Muscle layer of colon (tissue), 2 donors: ENCODE data around the gene FYCO1.

Experiments used
- H3K27ac ChIP-seq: one replicate; pipeline ENCODE4 v1.7.0; 2013; ENCODE audit warnings: low read depth, mild to moderate bottlenecking, low read length, moderate library complexity
- H3K27me3 ChIP-seq, 2 donors: one replicate each; pipeline ENCODE4 v1.7.0; 2013; ENCODE audit warnings: low read length in 2 of 2, mild to moderate bottlenecking in 2 of 2; ENCODE audit not compliant: insufficient read depth in 2 of 2, control insufficient read depth in 1 of 2
- H3K36me3 ChIP-seq: one replicate; pipeline ENCODE4 v1.7.0; 2013; ENCODE audit warnings: mild to moderate bottlenecking, low read length; ENCODE audit not compliant: insufficient read depth
- H3K4me1 ChIP-seq: one replicate; pipeline ENCODE4 v1.7.0; 2013; ENCODE audit warnings: mild to moderate bottlenecking, low read length; ENCODE audit not compliant: insufficient read depth
- H3K4me3 ChIP-seq, 2 donors: one replicate each; pipeline ENCODE4 v1.7.0; 2013; ENCODE audit warnings: low read length in 2 of 2, low read depth in 1 of 2, mild to moderate bottlenecking in 1 of 2, moderate library complexity in 1 of 2
- H3K9ac ChIP-seq: one replicate; pipeline ENCODE4 v1.7.0; 2013; ENCODE audit warnings: low read length
- H3K9me3 ChIP-seq: one replicate; pipeline ENCODE4 v1.7.0; 2013; ENCODE audit warnings: mild to moderate bottlenecking, low read length
- donor health status: abdominal sarcoma.
- donor health status: Adenocarcinoma of cecum.

FYCO1 gene

DNA sequence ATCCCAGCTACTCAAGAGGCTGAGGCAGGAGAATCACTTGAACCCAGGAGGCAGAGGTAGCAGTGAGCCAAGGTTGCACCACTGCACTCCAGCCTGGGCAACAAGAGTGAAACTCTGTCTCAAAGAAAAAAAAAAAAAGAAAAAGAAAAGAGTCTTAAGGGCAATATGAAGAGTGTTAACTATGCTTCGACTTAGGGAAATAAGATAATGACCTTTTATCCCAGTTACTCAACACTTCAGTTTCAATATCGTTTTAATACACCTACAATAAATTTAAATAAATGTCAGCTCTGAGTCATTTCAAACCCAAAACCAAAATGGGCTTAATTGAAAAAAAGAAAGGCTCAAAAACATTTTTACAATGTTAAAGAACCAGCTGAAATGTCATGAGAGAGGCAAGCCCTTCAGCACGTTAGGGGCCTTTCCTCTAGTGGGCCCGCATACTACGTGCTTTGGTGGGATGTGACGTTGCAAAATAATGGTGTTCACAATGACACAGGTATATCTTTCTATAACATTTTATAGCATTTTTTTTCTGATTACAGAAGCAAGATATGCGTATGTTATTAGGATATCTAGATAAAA lies 15.3 kb downstream of the FYCO1 start:
- no peaks in the 10 kb centered on the region for H3K27me3 ChIP-seq
- peaks cover 81% of the 10 kb centered on the region for H3K36me3 ChIP-seq
- H3K9ac ChIP-seq: no peak overlapping the region
- H3K9me3 ChIP-seq: no peaks in the 10 kb centered on the region
- no peak overlapping the region for H3K4me3 ChIP-seq
- H3K27ac ChIP-seq: no peak overlapping the region
- peaks cover 49% of the 10 kb centered on the region for H3K4me1 ChIP-seq

DNA sequence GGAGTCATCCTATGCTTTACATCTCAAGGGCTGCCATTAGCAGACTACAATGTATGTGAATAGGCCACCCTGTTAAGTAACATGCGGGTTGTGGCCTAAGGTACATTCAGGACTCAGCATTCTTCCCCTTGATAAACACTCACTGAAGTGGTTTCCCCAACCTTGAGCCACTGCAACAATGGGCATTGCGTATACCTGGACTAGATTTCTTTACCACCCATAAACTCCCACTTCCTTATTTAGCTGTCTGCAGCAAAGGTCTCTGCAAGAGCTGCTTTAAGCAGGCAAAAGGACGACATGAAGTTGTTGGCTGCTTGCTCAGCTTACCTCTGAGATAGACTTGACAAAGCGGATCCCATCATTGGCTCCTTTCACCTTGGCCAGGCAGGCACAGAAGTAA lies 16.2 kb downstream of the FYCO1 start:
- no peaks in the 10 kb centered on the region for H3K9me3 ChIP-seq
- H3K4me3 ChIP-seq: no peak overlapping the region
- no peak overlapping the region for H3K27ac ChIP-seq
- no peak overlapping the region for H3K9ac ChIP-seq
- no peaks in the 10 kb centered on the region for H3K27me3 ChIP-seq
- H3K36me3 ChIP-seq: peaks cover 90% of the 10 kb centered on the region
- H3K4me1 ChIP-seq: peaks cover 40% of the 10 kb centered on the region

DNA sequence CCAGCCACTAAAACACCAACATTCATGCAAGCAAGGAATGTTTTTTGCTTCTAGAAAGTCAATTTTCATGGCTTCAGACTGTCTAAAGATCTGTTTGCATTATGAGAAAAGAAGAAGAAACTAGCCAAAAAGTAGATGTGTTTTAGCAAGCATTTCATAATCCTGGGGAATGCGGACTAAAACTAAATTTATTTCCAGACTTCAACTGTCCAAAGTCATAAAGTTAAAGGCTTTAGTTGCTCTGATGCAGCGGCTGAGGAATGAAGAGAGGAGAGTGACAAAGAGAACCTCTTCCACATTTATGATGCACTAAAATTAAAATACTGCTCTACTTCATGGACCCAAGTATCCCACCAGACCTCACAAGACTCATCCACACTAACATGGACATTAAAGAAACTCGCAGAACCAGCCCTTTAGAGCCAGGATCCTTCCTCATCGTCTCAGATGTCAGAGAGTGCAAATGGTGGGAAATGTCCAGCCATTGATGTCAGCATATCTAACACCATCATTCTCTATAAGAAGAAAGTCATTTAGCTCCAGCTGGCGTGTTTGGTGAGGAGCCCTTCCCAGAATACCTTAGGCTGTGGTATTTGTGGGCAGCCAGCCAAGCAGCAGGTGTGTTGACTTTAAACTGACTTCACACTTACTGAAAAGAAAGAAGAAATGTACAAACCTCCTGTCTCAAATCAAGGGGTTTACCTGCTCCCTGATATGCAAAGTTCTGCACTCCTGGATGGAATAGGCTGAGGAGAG lies 17.4 kb downstream of the FYCO1 start:
- H3K9me3 ChIP-seq: no peaks in the 10 kb centered on the region
- no peak overlapping the region for H3K4me3 ChIP-seq
- H3K4me1 ChIP-seq: peaks cover 28% of the 10 kb centered on the region
- no peak overlapping the region for H3K9ac ChIP-seq
- H3K27ac ChIP-seq: no peak overlapping the region
- H3K27me3 ChIP-seq: no peaks in the 10 kb centered on the region
- peaks cover 79% of the 10 kb centered on the region for H3K36me3 ChIP-seq

- peaks cover 66% of the 10 kb centered on the region for H3K36me3 ChIP-seq
- no peak overlapping the region for H3K9ac ChIP-seq
- peaks cover 33% of the 10 kb centered on the region for H3K4me1 ChIP-seq
- H3K4me3 ChIP-seq: no peak overlapping the region
- H3K27me3 ChIP-seq: no peaks in the 10 kb centered on the region
- no peak overlapping the region for H3K27ac ChIP-seq
- no peaks in the 10 kb centered on the region for H3K9me3 ChIP-seq
Measured at GRCh38 chr3:45976191-45977091, 19.2 kb downstream of the FYCO1 start.

- Histone ChIP-seq H3K9ac (no peak overlapping the region), H3K4me3 (no peak overlapping the region), H3K36me3 (peaks cover 58% of the 10 kb centered on the region), H3K4me1 (peaks cover 27% of the 10 kb centered on the region), H3K27ac (no peak overlapping the region), H3K9me3 (no peaks in the 10 kb centered on the region), H3K27me3 (no peaks in the 10 kb centered on the region)
Measured at GRCh38 chr3:45975686-45976085, 19.9 kb downstream of the FYCO1 start.

DNA sequence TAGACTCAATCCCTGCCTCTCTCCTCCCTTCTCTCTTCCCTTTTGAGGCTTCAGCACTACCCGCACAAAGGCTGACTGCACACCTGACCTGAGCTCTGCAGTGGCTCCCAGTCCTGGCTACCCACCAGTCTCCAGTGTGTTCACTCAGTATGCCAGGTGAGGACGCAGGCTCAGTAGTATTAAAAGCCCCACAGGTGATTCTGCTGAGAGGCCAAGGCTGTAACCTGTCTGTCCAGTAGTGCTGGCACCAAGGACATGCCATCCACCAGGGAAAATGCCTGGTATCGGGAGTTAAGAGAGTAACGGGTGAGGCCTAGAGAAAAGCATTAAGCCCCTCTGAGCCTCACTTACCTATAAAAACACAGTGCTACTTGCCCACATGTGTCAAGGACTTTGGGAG lies 20.9 kb downstream of the FYCO1 start:
- Histone ChIP-seq H3K9ac (no peak overlapping the region), H3K36me3 (peaks cover 59% of the 10 kb centered on the region), H3K4me1 (peaks cover 27% of the 10 kb centered on the region), H3K4me3 (no peak overlapping the region), H3K27me3 (no peaks in the 10 kb centered on the region), H3K9me3 (no peaks in the 10 kb centered on the region), H3K27ac (no peak overlapping the region)

GRCh38 chr3:45972534-45973402 lies 22.9 kb downstream of the FYCO1 start:
- Histone ChIP-seq H3K27me3 (no peaks in the 10 kb centered on the region), H3K36me3 (peaks cover 58% of the 10 kb centered on the region), H3K4me1 (peaks cover 32% of the 10 kb centered on the region), H3K27ac (peak overlapping the region; percentile 61), H3K9ac (no peak overlapping the region), H3K9me3 (no peaks in the 10 kb centered on the region), H3K4me3 (no peak overlapping the region)

DNA sequence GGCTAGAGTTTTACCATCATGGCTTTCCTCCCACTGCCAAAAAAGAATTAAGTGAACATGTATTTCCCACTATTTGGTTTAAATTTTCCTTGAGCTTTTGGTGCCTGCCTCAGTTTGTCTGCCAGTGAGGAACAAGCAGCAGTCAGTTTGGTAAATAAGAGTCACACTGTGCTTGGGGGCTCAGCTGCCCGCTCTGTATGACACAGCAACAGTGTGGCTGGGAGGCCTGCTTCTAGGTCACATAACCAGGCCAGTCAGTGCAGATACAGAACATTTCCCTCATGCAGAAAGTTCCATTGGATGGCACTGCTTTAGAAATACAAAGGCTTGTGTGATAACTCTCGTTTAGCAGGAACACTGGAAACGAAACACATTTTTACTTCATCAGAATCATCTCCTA lies 25.7 kb downstream of the FYCO1 start:
- H3K4me3 ChIP-seq: no peak overlapping the region
- peaks cover 59% of the 10 kb centered on the region for H3K36me3 ChIP-seq
- no peaks in the 10 kb centered on the region for H3K27me3 ChIP-seq
- H3K9ac ChIP-seq: no peak overlapping the region
- H3K4me1 ChIP-seq: peaks cover 39% of the 10 kb centered on the region
- H3K27ac ChIP-seq: no peak overlapping the region
- H3K9me3 ChIP-seq: no peaks in the 10 kb centered on the region

GRCh38 chr3:45969116-45969515 lies 26.5 kb downstream of the FYCO1 start:
- Histone ChIP-seq H3K36me3 (peaks cover 61% of the 10 kb centered on the region), H3K27ac (no peak overlapping the region), H3K27me3 (no peaks in the 10 kb centered on the region), H3K9ac (no peak overlapping the region), H3K4me3 (no peak overlapping the region), H3K4me1 (peaks cover 39% of the 10 kb centered on the region), H3K9me3 (no peaks in the 10 kb centered on the region)

DNA sequence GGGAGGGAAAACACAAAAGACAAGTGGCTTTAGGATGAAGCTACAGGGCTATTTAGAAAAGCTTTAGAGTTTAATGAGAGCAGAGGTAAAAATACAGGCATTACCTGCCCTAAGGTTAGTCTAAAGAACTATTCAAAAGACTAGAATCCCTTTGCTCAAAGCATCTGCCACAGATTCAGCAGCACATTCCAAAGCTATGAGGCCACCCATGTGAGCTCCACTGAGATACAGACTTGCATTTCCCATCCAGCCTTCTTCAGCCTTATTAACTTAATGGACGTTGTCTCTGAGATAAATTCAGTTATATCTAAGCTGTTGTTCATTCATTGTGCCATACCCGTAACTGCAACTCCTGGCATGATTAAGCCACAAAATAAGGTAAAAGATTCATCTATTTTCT lies 26.9 kb downstream of the FYCO1 start:
- Histone ChIP-seq H3K36me3 (peaks cover 65% of the 10 kb centered on the region), H3K4me1 (peaks cover 39% of the 10 kb centered on the region), H3K9me3 (no peaks in the 10 kb centered on the region), H3K27ac (no peak overlapping the region), H3K27me3 (no peaks in the 10 kb centered on the region), H3K9ac (no peak overlapping the region), H3K4me3 (no peak overlapping the region)

GRCh38 chr3:45968149-45968548 lies 27.5 kb downstream of the FYCO1 start:
- Histone ChIP-seq H3K36me3 (peaks cover 71% of the 10 kb centered on the region), H3K27ac (peak overlapping the region; percentile 10), H3K4me3 (no peak overlapping the region), H3K27me3 (no peaks in the 10 kb centered on the region), H3K9ac (no peak overlapping the region), H3K4me1 (peaks cover 39% of the 10 kb centered on the region), H3K9me3 (no peaks in the 10 kb centered on the region)
